ENCODE measurements around the gene SF3A2.

SF3A2 gene

GRCh38 chr19:2255112-2255845, 18.7 kb downstream of the SF3A2 start:
- DNase-seq, result no peak

- no peak for DNase-seq
These were observed 19.5 kb downstream of the SF3A2 start, which contains the start of gene JSRP1 for GRCh38 chr19:2255982-2256685. Gene JSRP1, minus strand, starts transcription at chr19:2256417. Its CDS starts 1,103 bp downstream, at chr19:2255314.

- DNase-seq, result no peak
These were observed 22.7 kb downstream of the SF3A2 start for GRCh38 chr19:2259336-2259735.

GRCh38 chr19:2260341-2260805, 23.7 kb downstream of the SF3A2 start:
- peak; percentile 50 for DNase-seq

GRCh38 chr19:2261438-2262172, 25.0 kb downstream of the SF3A2 start:
- peak; percentile 59 for DNase-seq

GRCh38 chr19:2266183-2266993, 29.8 kb downstream of the SF3A2 start:
- peak; percentile 91 for DNase-seq

- DNase-seq, result no peak
These were observed 31.8 kb downstream of the SF3A2 start for GRCh38 chr19:2268480-2268830.

- DNase-seq, result no peak
These were observed 32.2 kb downstream of the SF3A2 start for GRCh38 chr19:2268861-2269243.

- DNase-seq, result peak; percentile 96
These were observed 32.9 kb downstream of the SF3A2 start for GRCh38 chr19:2269244-2270156.

- DNase-seq, result no peak
These were observed 33.5 kb downstream of the SF3A2 start for GRCh38 chr19:2270157-2270422.

GRCh38 chr19:2270423-2271233, 34.0 kb downstream of the SF3A2 start:
- DNase-seq, result peak; percentile 98

- DNase-seq, result peak; percentile 41
These were observed 34.8 kb downstream of the SF3A2 start for GRCh38 chr19:2271234-2272103.

GRCh38 chr19:2273356-2274184, 36.9 kb downstream of the SF3A2 start:
- DNase-seq, result peak; percentile 69

- no peak for DNase-seq
These were observed 37.6 kb downstream of the SF3A2 start for GRCh38 chr19:2274185-2274711.

GRCh38 chr19:2274931-2275535, 38.4 kb downstream of the SF3A2 start:
- DNase-seq, result peak; percentile 72

- DNase-seq, result no peak
These were observed 39.2 kb downstream of the SF3A2 start for GRCh38 chr19:2275588-2276428.

GRCh38 chr19:2276429-2276986, 39.9 kb downstream of the SF3A2 start:
- DNase-seq, result no peak
